Activated T-cell treated with anti-CD3 and anti-CD28 coated beads for 48 hours (primary cell): ENCODE results near the gene SH2D5.
"Not testable (repeated sequence)": the region's sequence is repeated elsewhere in the genome, so short reads cannot be mapped to it uniquely, and the experiment has no call there.

ENCODE experiments used
- DNase-seq: peaks from one replicate; pipeline ENCODE4 v3.0.0-alpha.2; 2020; ENCODE audit warnings: low read depth

Gene SH2D5

GRCh38 chr1:20695515-20695914 is 37.0 kb downstream of the SH2D5 start:
- DNase-seq: no peak

DNA sequence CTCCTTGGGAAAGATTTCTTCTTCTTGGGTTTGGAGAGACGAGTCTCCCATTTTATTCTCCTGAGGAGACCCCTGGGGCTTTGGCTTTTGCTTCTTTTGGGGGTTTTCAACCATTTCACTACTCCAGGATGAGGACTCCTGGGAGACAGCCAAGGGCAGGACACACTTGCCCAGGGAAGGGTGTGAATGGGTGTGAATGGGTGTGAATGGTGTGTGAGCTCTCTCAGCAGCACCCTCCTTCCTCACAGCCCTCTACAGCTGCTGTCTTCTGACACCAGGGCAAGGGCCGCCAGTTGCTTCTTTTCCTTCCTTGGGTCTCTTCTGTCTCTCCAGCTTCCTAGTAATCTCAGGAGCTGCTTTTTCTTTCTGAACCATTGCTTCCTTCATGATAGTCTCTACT is 38.9 kb downstream of the SH2D5 start:
- no peak for DNase-seq

DNA sequence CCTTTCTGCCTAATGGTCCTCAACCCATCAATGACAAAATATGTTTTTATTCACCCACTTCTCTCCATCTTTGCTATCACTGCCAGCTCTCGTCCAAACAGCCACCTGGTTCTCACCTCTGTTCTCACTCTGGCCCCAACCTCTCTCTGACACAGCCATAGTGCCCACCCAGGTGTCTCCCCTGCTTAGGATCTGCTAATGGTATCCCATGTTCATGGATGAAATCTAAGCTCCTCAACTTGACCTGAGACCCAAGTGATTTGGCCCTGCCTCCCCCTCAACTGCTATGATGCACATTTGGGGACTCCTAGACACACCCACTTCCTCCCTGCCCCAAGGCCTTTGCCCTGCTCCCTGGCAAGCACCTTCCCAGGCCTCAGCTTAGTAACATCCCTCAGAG is 40.6 kb downstream of the SH2D5 start:
- no peak for DNase-seq

DNA sequence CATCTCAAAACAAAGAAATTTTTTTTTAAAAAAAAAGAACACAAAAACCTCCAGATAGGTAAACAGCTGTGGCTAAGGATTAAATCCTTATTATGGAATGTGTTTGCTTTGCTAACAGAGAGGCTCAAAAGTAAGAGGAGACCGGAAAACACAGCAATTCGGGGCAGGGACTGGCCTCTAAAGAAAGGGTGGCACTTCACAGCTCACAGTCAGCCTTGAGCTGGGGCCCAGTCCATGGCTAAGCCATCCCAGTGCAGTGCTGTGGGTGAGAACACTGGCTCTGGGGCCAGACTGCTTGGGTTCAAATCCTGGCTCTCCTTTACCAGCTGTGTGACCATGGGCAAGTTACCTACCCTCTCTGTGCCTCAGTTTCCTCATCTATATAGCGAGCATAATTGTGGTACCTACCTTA is 42.9 kb downstream of the SH2D5 start:
- no peak for DNase-seq

- DNase-seq: no peak
Observed at GRCh38 chr1:20686883-20687725, 45.4 kb downstream of the SH2D5 start.

- no peak for DNase-seq
Observed at GRCh38 chr1:20685741-20686140, 46.8 kb downstream of the SH2D5 start.

GRCh38 chr1:20685099-20685662 is 47.3 kb downstream of the SH2D5 start:
- no peak for DNase-seq

- DNase-seq: no peak
Observed at GRCh38 chr1:20684651-20685050, 47.9 kb downstream of the SH2D5 start.

DNA sequence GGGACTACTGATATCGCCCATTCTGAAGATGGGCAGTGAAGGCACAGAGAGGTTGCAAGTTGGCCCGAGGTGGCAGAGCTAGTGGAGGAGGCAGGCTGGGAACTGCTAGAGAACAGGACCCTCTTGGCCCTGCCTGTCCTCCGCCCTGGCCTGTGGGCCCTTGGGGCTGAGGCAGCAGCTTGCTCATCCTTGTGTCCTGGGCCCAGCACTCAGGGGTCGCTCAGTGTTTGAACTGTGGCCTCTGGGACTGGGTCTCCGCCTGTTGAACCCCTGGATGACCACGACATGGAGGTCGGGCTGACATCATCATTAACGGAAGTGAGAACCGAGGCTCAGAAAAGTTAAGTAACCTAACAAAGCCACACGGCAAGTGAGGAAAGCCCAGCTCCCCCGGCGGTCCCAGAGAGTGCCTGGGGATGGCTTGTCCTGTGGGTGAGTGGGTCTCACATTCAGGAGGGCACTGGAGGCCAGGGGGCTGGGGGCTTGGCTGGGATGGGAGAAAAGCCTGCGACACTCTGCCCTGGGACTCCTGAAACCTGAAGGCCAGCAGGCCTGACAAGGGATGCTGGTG is 48.4 kb downstream of the SH2D5 start:
- no peak for DNase-seq

GRCh38 chr1:20683614-20684013 is 48.9 kb downstream of the SH2D5 start:
- no peak for DNase-seq

DNA sequence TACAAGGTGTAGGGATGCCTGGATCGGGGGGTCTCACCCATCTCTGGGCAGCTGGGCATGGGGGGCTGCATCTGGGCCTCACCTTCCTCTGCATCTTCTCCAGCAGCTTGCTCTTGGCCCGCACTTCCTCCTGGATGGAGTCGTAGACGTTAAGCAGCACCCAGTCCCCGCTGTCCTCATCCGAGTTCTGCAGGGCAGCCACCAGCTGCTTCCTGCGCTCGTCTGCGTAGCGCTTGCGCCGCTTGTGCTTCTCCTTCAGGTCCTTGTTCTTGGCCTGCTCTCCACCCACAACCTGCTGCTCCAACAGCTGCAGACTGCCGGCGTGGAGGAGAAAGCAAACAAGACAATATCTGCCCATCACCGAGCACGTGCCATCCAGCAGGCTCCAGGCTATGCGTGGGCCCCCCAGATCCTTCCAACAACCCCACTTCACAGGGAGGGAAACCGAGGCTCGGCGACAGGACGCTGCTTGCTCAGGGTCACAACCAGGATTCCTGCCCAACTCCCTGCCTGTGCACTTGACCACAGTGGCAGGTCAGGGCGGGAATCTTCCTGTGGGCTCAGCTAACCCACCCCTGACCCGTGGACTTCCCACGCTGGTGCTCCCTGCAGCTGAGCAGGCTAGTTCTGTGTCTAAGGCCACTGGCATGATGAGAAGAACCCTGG is 49.8 kb downstream of the SH2D5 start:
- DNase-seq: no peak

GRCh38 chr1:20681999-20682398 is 50.5 kb downstream of the SH2D5 start:
- DNase-seq: no peak

GRCh38 chr1:20680269-20680668 is 52.2 kb downstream of the SH2D5 start:
- no peak for DNase-seq

DNA sequence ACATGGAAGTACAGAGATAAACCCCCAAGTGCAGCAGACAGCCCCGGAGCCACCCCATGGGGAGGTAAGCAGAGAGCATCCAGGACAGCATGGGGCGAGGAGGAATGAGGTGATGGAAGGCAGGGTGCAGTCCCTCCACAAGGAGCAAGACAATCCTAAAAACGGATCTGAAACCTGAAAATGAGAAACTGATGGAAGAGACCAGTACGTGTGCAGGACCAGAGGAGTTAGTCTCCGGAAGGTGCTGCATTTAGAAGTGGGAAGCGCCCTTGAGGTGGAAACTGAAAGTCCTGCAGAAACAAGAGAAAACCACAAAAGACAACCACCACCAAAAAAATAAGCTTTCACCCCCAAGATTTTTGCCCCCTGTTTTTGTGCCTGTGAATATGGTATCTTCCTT is 53.9 kb downstream of the SH2D5 start:
- no peak for DNase-seq

GRCh38 chr1:20673626-20674025 is 58.9 kb downstream of the SH2D5 start:
- DNase-seq: not testable (repeated sequence)

- DNase-seq: no peak
Observed at GRCh38 chr1:20672265-20672632, 60.3 kb downstream of the SH2D5 start.

DNA sequence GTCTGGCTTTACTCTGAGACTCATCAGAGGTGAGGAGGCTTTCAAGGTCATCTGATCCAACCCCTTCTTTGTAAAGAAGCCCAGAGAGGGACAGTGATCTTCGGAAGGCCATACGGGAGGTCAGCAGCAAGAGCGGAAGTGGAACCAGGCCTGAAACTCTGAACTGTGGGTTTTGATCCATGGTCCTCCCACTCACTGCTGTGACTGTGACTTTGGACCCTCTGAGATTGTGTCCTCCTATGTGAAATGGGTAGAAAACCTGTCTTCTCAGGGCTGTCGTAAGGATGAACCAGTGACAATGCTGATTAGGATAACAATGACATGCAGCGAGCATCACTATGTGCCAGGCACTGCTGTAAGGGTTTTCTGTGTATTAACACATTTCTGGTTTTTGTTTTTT is 61.6 kb downstream of the SH2D5 start:
- DNase-seq: no peak
